ENCODE data around the gene LCOR. TPM values are rescaled to one million over a fixed set of nuclear protein-coding genes. Genes with fewer than 3 reads are reported as not detected.

The LCOR gene
- total RNA-seq, 4 donors from 2014 or later: 61.9 to 133 (median 81.2) TPM

DNA sequence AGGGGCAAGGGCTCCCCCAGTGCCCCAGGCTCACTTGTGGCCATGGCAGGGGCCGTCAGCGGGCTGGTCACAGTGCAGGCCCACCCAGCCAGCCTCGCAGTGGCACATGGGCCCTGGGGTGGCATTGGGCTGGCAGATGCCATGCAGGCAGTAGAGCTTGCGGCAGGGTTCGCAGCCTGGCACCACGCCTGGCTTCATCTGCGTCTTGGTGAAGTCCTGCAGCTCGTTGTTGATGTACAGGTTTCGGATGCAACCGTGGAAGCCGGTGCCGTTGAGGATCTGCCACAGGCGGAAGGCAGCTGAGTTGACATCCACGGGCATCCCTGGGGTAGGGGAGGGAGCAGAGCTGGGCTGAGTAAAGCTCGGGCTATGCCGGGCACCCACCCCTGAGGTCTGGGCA lies 170.6 kb downstream of the LCOR start:
- H3K4me1 ChIP-seq: peaks cover 0 to 24% (median 3%) of the 10 kb centered on the region in 4 donors
- no peak overlapping the region for H3K27ac ChIP-seq
- H3K27me3 ChIP-seq: no peaks in the 10 kb centered on the region
- DNase-seq: no peak
- TF ChIP-seq, protein P1, sequence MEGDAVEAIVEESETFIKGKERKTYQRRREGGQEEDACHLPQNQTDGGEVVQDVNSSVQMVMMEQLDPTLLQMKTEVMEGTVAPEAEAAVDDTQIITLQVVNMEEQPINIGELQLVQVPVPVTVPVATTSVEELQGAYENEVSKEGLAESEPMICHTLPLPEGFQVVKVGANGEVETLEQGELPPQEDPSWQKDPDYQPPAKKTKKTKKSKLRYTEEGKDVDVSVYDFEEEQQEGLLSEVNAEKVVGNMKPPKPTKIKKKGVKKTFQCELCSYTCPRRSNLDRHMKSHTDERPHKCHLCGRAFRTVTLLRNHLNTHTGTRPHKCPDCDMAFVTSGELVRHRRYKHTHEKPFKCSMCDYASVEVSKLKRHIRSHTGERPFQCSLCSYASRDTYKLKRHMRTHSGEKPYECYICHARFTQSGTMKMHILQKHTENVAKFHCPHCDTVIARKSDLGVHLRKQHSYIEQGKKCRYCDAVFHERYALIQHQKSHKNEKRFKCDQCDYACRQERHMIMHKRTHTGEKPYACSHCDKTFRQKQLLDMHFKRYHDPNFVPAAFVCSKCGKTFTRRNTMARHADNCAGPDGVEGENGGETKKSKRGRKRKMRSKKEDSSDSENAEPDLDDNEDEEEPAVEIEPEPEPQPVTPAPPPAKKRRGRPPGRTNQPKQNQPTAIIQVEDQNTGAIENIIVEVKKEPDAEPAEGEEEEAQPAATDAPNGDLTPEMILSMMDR (IDR thresholded peaks at IDR 0.05): no peak
- no peak overlapping the region for H3K4me3 ChIP-seq
- peaks cover 0 to 11% (median 2%) of the 10 kb centered on the region in 4 donors for H3K9me3 ChIP-seq
- H3K36me3 ChIP-seq: no peaks in the 10 kb centered on the region

DNA sequence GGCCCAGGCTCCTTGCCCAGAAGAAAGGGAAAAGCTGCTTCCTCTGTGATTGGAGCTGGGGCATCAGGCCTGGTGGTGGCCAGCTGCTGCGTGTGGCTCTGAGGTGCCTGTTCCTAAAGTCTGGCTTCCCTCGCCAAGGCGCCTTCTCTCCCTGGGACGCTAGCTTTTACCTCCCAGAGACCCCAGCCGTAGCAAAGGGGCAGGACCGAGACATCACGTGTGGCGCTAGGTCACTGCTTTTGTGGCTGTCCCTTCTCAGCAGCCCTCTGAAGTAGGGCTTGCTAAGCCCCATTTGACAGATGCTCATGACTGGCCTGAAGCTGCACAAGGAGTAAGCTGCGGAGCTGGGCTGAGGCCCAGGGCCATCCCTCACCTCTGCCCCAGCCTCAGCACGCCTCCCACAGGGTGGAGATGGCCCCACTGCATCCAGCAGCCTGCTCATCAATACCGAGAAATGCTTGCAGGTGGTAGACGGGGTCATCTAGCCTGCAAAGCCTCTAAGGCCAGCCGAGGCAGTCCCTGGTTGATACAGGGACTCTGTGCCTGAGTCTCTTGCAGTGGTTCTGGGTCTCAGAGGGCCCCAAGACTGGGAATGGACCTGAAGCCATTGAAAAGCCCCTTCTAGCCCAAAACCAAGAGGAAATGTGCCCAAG lies 171.2 kb downstream of the LCOR start:
- H3K27ac ChIP-seq: no peak overlapping the region
- DNase-seq: no peak

DNA sequence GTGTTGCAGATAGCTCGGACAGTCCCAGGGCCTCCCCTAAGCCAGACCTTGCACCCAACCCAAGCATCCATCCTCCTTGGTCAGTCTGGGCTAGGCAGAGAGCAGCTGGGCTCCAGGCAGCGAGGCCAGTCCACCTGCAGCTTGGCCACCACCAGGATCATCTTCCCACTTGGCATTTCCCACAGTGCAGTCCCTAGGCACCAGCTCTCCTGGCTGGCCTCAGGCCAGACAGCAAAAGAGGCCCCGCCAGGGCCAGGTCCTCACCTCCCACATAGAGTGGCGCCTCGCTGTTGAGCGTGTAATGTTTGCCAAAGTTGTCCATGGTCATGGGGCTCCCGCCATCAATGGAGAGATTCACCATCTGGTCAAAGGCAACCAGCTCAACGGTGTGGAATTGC lies 171.7 kb downstream of the LCOR start:
- no peaks in the 10 kb centered on the region for H3K27me3 ChIP-seq
- TF ChIP-seq POLR2A (IDR thresholded peaks at IDR 0.05): no peak
- TF ChIP-seq, protein P1 (IDR thresholded peaks at IDR 0.05): no peak
- H3K36me3 ChIP-seq: no peaks in the 10 kb centered on the region
- peaks cover 0 to 11% (median 2%) of the 10 kb centered on the region in 4 donors for H3K9me3 ChIP-seq
- H3K4me3 ChIP-seq: no peak overlapping the region
- no peak for DNase-seq
- H3K27ac ChIP-seq: no peak overlapping the region
- H3K4me1 ChIP-seq: peaks cover 0 to 19% (median 3%) of the 10 kb centered on the region in 4 donors

More for the DNA sequence above, 171.2 kb downstream of the LCOR start:
- TF ChIP-seq, protein P1 (IDR thresholded peaks at IDR 0.05): no peak
- no peak for TF ChIP-seq POLR2A (IDR thresholded peaks at IDR 0.05)
- H3K9me3 ChIP-seq: peaks cover 0 to 11% (median 2%) of the 10 kb centered on the region in 4 donors
- H3K27me3 ChIP-seq: no peaks in the 10 kb centered on the region
- H3K4me3 ChIP-seq: no peak overlapping the region
- peaks cover 0 to 24% (median 3%) of the 10 kb centered on the region in 4 donors for H3K4me1 ChIP-seq
- no peaks in the 10 kb centered on the region for H3K36me3 ChIP-seq

DNA sequence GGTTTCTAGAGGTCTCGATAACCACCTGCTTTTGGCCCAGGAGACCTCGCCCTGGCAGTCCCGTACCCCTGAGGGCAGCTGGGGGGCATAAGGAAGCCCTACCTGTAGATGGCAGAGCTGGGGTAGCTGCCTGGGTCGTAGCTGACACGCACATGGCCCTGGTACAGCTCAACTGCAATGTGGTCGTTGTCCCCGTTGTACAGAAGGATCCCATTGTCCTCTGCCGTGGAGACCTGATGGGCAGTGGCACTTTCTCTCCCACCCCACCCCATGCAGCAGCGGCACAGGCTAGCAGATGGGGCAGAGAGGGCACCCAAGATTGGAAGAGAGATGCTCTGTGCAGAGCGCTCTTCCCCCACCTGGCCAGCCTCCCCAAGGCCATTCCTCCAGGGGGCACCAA lies 172.5 kb downstream of the LCOR start:
- no peaks in the 10 kb centered on the region for H3K36me3 ChIP-seq
- H3K4me3 ChIP-seq: no peak overlapping the region
- H3K9me3 ChIP-seq: peaks cover 0 to 11% (median 2%) of the 10 kb centered on the region in 4 donors
- H3K27me3 ChIP-seq: no peaks in the 10 kb centered on the region
- no peak for DNase-seq
- no peak overlapping the region for H3K27ac ChIP-seq
- TF ChIP-seq POLR2A (IDR thresholded peaks at IDR 0.05): no peak
- TF ChIP-seq, protein P1 (IDR thresholded peaks at IDR 0.05): no peak
- peaks cover 0 to 19% (median 3%) of the 10 kb centered on the region in 4 donors for H3K4me1 ChIP-seq

DNA sequence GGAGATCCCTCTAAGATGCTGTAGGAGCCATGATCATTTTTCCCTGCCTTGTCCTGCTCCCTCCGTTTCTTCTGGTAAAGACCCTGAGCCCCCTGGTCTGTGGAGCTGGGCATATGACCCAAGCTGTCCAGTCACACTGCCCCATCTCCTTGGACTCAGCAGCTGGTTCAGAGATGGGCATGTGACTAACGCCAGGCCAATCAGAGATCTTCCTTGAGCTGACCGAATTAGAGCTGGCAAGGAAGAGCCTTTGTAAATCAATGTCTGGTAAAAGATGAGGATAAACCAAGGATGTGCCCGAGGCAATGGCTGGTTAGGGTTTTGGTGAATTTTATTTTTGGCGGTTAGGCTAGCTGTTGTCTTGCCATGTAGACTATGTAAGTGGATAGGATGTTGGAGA lies 173.3 kb downstream of the LCOR start:
- TF ChIP-seq POLR2A (IDR thresholded peaks at IDR 0.05): no peak
- TF ChIP-seq, protein P1 (IDR thresholded peaks at IDR 0.05): no peak
- no peaks in the 10 kb centered on the region for H3K27me3 ChIP-seq
- peaks cover 0 to 14% (median 1%) of the 10 kb centered on the region in 4 donors for H3K4me1 ChIP-seq
- H3K4me3 ChIP-seq: no peak overlapping the region
- peaks cover 0 to 11% (median 2%) of the 10 kb centered on the region in 4 donors for H3K9me3 ChIP-seq
- H3K36me3 ChIP-seq: no peaks in the 10 kb centered on the region
- no peak for DNase-seq
- H3K27ac ChIP-seq: no peak overlapping the region

Measured in Peyer's patch (tissue), 4 donors.